Heart right ventricle (tissue), 16 donors: Measurements from ENCODE around the gene RGS6. TPM values are rescaled to one million over a fixed set of nuclear protein-coding genes. Genes with fewer than 3 reads are reported as not detected.
A peak's percentile ranks its signal among the peaks of the same experiment; 100 is the strongest.

Experiments
- ATAC-seq, 8 donors: fragments of 200-7000 bp; cut with Tn5 transposase; one replicate each; pipeline ENCODE4 v1.9.1; 2020; ENCODE audit warnings: mild to moderate bottlenecking in 8 of 8, moderate library complexity in 8 of 8, moderate number of reproducible peaks in 1 of 8
- DNase-seq, 2 donors: peaks; one replicate each; pipeline ENCODE4 v3.0.0-alpha.2; 2020
- H3K27ac ChIP-seq, 10 donors: fragments of 200-600 bp; sonication (generic) in 2 of 10; one replicate each; pipeline versions ENCODE4 v1.5.0 to v1.8.0; 2020 to 2022; ENCODE audit warnings: mild to moderate bottlenecking in 3 of 10
- H3K27me3 ChIP-seq, 7 donors: fragments of 200-600 bp; one replicate each; pipeline ENCODE4 v1.8.0; 2021 to 2022; ENCODE audit warnings: mild to moderate bottlenecking in 2 of 7
- H3K36me3 ChIP-seq, 9 donors: fragments of 200-600 bp; sonication (generic) in 1 of 9; one replicate each; pipeline versions ENCODE4 v1.5.0 to v1.8.0; 2020 to 2022; ENCODE audit warnings: mild to moderate bottlenecking in 2 of 9
- H3K4me1 ChIP-seq, 9 donors: fragments of 200-600 bp; sonication (generic) in 1 of 9; one replicate each; pipeline versions ENCODE4 v1.5.0 to v1.8.0; 2020 to 2022; ENCODE audit warnings: mild to moderate bottlenecking in 4 of 9
- H3K4me3 ChIP-seq, 10 donors: fragments of 200-600 bp; sonication (generic) in 2 of 10; one replicate each; pipeline versions ENCODE4 v1.5.0 to v1.8.0; 2020 to 2022; ENCODE audit warnings: mild to moderate bottlenecking in 7 of 10, moderate library complexity in 2 of 10
- H3K9me3 ChIP-seq, 11 donors: fragments of 200-600 bp in 10 of 11; sonication (generic) in 2 of 11; one replicate each; pipeline versions ENCODE4 v1.5.0 to v1.8.0; 2013 to 2022; ENCODE audit warnings: mild to moderate bottlenecking in 2 of 11, control low read depth in 1 of 11, moderate library complexity in 1 of 11
- WGBS, 2 donors: extraction: QIAGEN DNeasy Blood & Tissue Kit; methylation state at CpG; one replicate each; pipeline ENCODE4 v1.1.7; 2013; ENCODE audit warnings: inconsistent platforms in 1 of 2; 5-methylcytosine and 5-hydroxymethylcytosine counted together
- intact Hi-C, 10 donors: fragments of 100-400 bp; cut with DNase I; formaldehyde crosslinking; loops; one replicate each; pipeline versions ENCODE4 v1.11.1 to v1.14.2; 2022
- polyA plus RNA-seq, 2 donors: library from polyadenylated mRNA; stranded (reverse); fragments of 200-250 nt; gene quantifications; one replicate each; pipeline ENCODE4 v1.2.3, GENCODE V29; 2013
- total RNA-seq, 10 donors: library from RNA; stranded (reverse); fragmentation: NEBNext Ultra II Directional in 3 of 10; extraction: Animal tissue kit (Norgen Biotek cat#: 25700) in 3 of 10; gene quantifications; one replicate each; pipeline versions ENCODE4 v1.2.1 to v1.2.4, GENCODE V29; 2021 to 2023
- TF ChIP-seq, protein P1 (sequence below), 9 donors: fragments of 200-600 bp; sonication (generic) in 2 of 9; IDR thresholded peaks; one replicate each; pipeline versions ENCODE4 v1.5.0 to v1.8.0; 2021 to 2022; ENCODE audit warnings: antibody characterized with exemption in 9 of 9, mild to moderate bottlenecking in 5 of 9, moderate library complexity in 1 of 9
- donor health status: Arrhythmogenic right ventricular cardiomyopathy.
- donor health status: ischemic (EF 13 %, LVEDD 7.1; RV severe dilation, severe dysfunction).
- donor health status: healthy with polysubstance abuse.
- donor health status: DM: no; HTN: yes; CAD: no.
- donor health status: DM: no; HTN: no; CAD: no.
- donor health status: ischemic (EF 25% LVEDD 6.9; RV normal size, moderate dysfunction).
- donor health status: ischemic (EF 25% LVEDD 5.7; RV mildly dilated, moderate dysfunction).
- donor health status: healthy.
- donor health status: DM: yes; HTN: yes; CAD: no.
- donor health status: Ischemic cardiomyopathy.
- donor health status: ischemic (EF 35%, LVEDD 5.7; RV mildly dilated, moderate dysfunction).
- donor health status: nonischemic (EF 11% LVEDD 7.7; RV severe dilation, severe dysfunction).
- donor health status: DM: yes; HTN: yes; CAD: no.
- donor health status: PGD.
- donor health status: ischemic (EF 29% LVEDD 5.4; RV normal size, mild dysfunction).
- donor health status: nonischemic (EF 23%, LVEDD 6.1; RV moderate dilation, normal function).

The RGS6 gene
- total and polyA plus RNA-seq, 12 donors: 1.2 to 31.9 (median 19.0) TPM

DNA sequence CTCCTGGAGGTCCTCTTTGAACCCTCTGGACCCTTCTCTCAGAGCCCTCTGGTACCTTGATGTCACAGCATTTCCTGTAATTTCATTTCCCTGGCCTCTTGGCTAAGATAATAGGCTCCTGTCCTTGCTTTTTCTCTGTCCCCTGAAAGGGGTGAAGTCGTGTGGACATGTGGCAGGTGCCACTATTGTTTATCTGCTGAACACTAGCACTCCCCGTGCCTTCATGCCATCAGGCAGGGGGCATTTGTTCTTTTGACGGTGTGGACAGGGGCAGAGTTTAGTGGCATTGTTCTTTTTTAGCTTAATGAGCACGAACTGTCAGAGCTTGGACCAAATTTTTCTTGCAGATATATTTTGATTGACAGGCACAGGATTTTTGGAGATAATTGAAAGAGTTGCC lies 166.0 kb downstream of the RGS6 start:
- Histone ChIP-seq H3K27ac (peak overlapping the region in 1 of 10 donors; percentile 26), H3K27me3 (no peaks in the 10 kb centered on the region), H3K9me3 (no peaks in the 10 kb centered on the region), H3K36me3 (no peaks in the 10 kb centered on the region), H3K4me3 (no peak overlapping the region), H3K4me1 (peaks cover 4 to 36% (median 18%) of the 10 kb centered on the region in 9 donors)
- ATAC-seq (peak in 2 of 8 donors; percentile 37 to 52), DNase-seq (no peak)
- intact Hi-C loops: no loop called here
- TF ChIP-seq, protein P1, sequence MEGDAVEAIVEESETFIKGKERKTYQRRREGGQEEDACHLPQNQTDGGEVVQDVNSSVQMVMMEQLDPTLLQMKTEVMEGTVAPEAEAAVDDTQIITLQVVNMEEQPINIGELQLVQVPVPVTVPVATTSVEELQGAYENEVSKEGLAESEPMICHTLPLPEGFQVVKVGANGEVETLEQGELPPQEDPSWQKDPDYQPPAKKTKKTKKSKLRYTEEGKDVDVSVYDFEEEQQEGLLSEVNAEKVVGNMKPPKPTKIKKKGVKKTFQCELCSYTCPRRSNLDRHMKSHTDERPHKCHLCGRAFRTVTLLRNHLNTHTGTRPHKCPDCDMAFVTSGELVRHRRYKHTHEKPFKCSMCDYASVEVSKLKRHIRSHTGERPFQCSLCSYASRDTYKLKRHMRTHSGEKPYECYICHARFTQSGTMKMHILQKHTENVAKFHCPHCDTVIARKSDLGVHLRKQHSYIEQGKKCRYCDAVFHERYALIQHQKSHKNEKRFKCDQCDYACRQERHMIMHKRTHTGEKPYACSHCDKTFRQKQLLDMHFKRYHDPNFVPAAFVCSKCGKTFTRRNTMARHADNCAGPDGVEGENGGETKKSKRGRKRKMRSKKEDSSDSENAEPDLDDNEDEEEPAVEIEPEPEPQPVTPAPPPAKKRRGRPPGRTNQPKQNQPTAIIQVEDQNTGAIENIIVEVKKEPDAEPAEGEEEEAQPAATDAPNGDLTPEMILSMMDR (IDR thresholded peaks at IDR 0.05): no peak
- 24 to 39% methylated on average over 4 of the region's 4 CpGs for WGBS, 2 donors

DNA sequence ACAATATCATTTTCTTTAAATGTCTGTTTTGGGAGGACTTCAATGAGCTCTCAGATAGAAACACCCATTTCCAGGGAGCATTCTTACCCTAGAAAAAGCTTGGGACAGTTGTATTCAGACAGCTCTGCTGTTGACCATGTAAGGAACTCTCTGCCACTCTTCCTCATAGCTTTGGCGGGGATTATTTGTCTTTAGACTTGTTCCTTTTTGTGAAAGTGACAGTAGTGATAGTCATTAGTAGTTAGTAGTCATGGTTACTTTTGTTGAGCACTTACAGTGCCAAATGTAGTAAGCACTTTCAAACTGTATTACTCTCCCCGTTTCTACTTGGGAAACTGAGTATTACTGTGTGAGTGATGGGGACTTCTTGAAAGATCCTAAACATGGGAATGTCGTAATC lies 167.3 kb downstream of the RGS6 start:
- TF ChIP-seq, protein P1 (IDR thresholded peaks at IDR 0.05): no peak
- no peaks in the 10 kb centered on the region for H3K27me3 ChIP-seq
- no peak overlapping the region for H3K4me3 ChIP-seq
- no peak for DNase-seq
- no peaks in the 10 kb centered on the region for H3K9me3 ChIP-seq
- intact Hi-C loops: no loop called here
- no peaks in the 10 kb centered on the region for H3K36me3 ChIP-seq
- H3K27ac ChIP-seq: no peak overlapping the region
- ATAC-seq: no peak
- peaks cover 4 to 39% (median 20%) of the 10 kb centered on the region in 9 donors for H3K4me1 ChIP-seq
- 81 to 87% methylated on average over 3 of the region's 3 CpGs for WGBS, 2 donors

DNA sequence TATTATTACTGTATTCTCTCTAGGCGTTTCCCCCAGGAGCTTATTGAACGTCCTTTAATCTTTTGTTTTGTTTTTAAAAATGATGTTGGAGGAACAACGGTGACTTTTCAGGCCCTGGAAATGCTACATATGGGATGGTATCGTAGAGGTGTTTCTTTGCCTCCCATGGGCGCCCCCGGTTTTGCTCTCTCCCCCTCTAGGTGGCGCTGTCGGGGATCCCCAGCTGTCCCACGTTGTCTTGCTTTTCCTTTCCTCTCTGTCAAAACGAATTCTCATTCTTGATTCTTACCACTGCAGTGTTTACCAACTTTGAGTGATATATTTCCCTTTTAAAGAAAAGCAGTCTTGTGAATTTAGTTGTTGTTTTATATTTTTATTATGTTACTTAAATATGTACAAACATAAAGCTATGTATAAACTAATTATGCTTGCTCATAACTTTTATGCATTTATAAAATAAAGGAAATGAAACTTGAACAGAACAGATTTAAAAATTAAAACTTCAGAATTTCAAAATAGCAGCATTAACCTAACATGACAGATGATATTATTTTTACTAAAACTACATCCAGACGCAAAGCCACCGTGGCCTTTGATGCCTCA lies 171.9 kb downstream of the RGS6 start:
- DNase-seq: peak in 1 of 2 donors; percentile 15
- Histone ChIP-seq H3K36me3 (no peaks in the 10 kb centered on the region), H3K4me3 (no peak overlapping the region), H3K27ac (no peak overlapping the region), H3K9me3 (no peaks in the 10 kb centered on the region), H3K27me3 (no peaks in the 10 kb centered on the region), H3K4me1 (peaks cover 0 to 14% (median 5%) of the 10 kb centered on the region in 9 donors)
- intact Hi-C loops: no loop called here
- no peak for ATAC-seq
- TF ChIP-seq, protein P1 (IDR thresholded peaks at IDR 0.05): peak in 8 of 9 donors; percentile 15 to 57 (median 46)
- 57 to 58% methylated on average over 12 of the region's 12 CpGs for WGBS, 2 donors

DNA sequence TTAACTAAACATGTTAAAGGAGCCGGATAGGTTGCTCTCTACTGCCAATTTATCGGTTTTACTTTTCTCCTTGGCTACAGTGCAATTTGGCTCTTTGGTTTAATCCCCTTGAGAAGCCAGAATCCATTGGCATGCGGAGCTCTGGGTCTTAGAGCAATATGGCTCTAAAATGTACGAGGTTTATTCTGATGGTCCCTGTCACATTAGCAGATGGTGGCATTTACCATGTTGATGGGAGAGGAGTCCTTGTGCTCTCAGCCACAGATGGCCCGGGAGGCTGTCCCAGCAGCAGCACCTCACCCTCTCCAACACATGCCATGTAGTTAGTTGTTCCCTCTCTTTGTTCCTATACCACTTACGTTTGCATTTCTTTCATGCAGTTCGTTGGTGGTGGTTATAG lies 179.7 kb downstream of the RGS6 start:
- no peak for DNase-seq
- no peak for ATAC-seq
- H3K4me3 ChIP-seq: no peak overlapping the region
- H3K9me3 ChIP-seq: no peaks in the 10 kb centered on the region
- intact Hi-C loops: no loop called here
- WGBS, 2 donors: 87 to 88% methylated on average over 7 of the region's 7 CpGs
- TF ChIP-seq, protein P1 (IDR thresholded peaks at IDR 0.05): no peak
- no peaks in the 10 kb centered on the region for H3K36me3 ChIP-seq
- H3K27ac ChIP-seq: no peak overlapping the region
- H3K27me3 ChIP-seq: no peaks in the 10 kb centered on the region
- H3K4me1 ChIP-seq: no peaks in the 10 kb centered on the region
